ENCODE data around the gene NTNG1.

The NTNG1 gene

GRCh38 chr1:107479865-107480350 lies 339.1 kb downstream of the NTNG1 start:
- WGBS, 2 experiments = 86 to 90% methylated on average over 11 of the region's 11 CpGs
- Histone ChIP-seq H3K36me3 (ENCODE audit: control insufficient read depth, insufficient read depth, low read length) (no peaks in the 10 kb centered on the region), H3K4me1 (ENCODE audit: control insufficient read depth, insufficient read depth, low read length) (no peaks in the 10 kb centered on the region), H3K9me3 (ENCODE audit: control insufficient read depth, low read length) (no peaks in the 10 kb centered on the region), H3K27me3 (ENCODE audit: control insufficient read depth, insufficient read depth, low read length, poor library complexity, severe bottlenecking) (no peaks in the 10 kb centered on the region), H3K27ac (ENCODE audit: insufficient read depth, low read depth, low read length, poor library complexity, severe bottlenecking) (no peak overlapping the region), H3K4me3 (ENCODE audit: insufficient read depth, low read depth, low read length) (no peak overlapping the region)

GRCh38 chr1:107480548-107481415 lies 339.9 kb downstream of the NTNG1 start:
- 93 to 94% methylated on average over 37 of the region's 37 CpGs for WGBS, 2 experiments
- no peak overlapping the region for H3K27ac ChIP-seq (ENCODE audit: insufficient read depth, low read depth, low read length, poor library complexity, severe bottlenecking)
- H3K27me3 ChIP-seq (ENCODE audit: control insufficient read depth, insufficient read depth, low read length, poor library complexity, severe bottlenecking) = no peaks in the 10 kb centered on the region
- no peaks in the 10 kb centered on the region for H3K4me1 ChIP-seq (ENCODE audit: control insufficient read depth, insufficient read depth, low read length)
- no peak overlapping the region for H3K4me3 ChIP-seq (ENCODE audit: insufficient read depth, low read depth, low read length)
- H3K9me3 ChIP-seq (ENCODE audit: control insufficient read depth, low read length) = no peaks in the 10 kb centered on the region
- no peaks in the 10 kb centered on the region for H3K36me3 ChIP-seq (ENCODE audit: control insufficient read depth, insufficient read depth, low read length)

- Histone ChIP-seq H3K4me1 (ENCODE audit: control insufficient read depth, insufficient read depth, low read length) (peaks cover 7% of the 10 kb centered on the region), H3K9me3 (ENCODE audit: control insufficient read depth, low read length) (no peaks in the 10 kb centered on the region), H3K4me3 (ENCODE audit: insufficient read depth, low read depth, low read length) (no peak overlapping the region), H3K36me3 (ENCODE audit: control insufficient read depth, insufficient read depth, low read length) (no peaks in the 10 kb centered on the region), H3K27ac (ENCODE audit: insufficient read depth, low read depth, low read length, poor library complexity, severe bottlenecking) (no peak overlapping the region), H3K27me3 (ENCODE audit: control insufficient read depth, insufficient read depth, low read length, poor library complexity, severe bottlenecking) (no peaks in the 10 kb centered on the region)
- 65 to 77% methylated on average over 3 of the region's 3 CpGs for WGBS, 2 experiments
These were observed 341.0 kb downstream of the NTNG1 start for GRCh38 chr1:107481756-107482384.

GRCh38 chr1:107483949-107484348 lies 343.1 kb downstream of the NTNG1 start:
- H3K27me3 ChIP-seq (ENCODE audit: control insufficient read depth, insufficient read depth, low read length, poor library complexity, severe bottlenecking) = no peaks in the 10 kb centered on the region
- H3K27ac ChIP-seq (ENCODE audit: insufficient read depth, low read depth, low read length, poor library complexity, severe bottlenecking) = no peak overlapping the region
- H3K4me3 ChIP-seq (ENCODE audit: insufficient read depth, low read depth, low read length) = no peak overlapping the region
- H3K9me3 ChIP-seq (ENCODE audit: control insufficient read depth, low read length) = no peaks in the 10 kb centered on the region
- WGBS, 2 experiments = 84 to 97% methylated on average over 3 of the region's 3 CpGs
- H3K36me3 ChIP-seq (ENCODE audit: control insufficient read depth, insufficient read depth, low read length) = no peaks in the 10 kb centered on the region
- peaks cover 7% of the 10 kb centered on the region for H3K4me1 ChIP-seq (ENCODE audit: control insufficient read depth, insufficient read depth, low read length)

- WGBS, 2 experiments = 25 to 39% methylated on average over 1 to 3 of the region's 3 CpGs
These were observed 345.5 kb downstream of the NTNG1 start for GRCh38 chr1:107486349-107486748.

GRCh38 chr1:107487506-107487905 lies 346.7 kb downstream of the NTNG1 start:
- 80 to 90% methylated on average over 2 of the region's 2 CpGs for WGBS, 2 experiments
- no peaks in the 10 kb centered on the region for H3K27me3 ChIP-seq (ENCODE audit: control insufficient read depth, insufficient read depth, low read length, poor library complexity, severe bottlenecking)
- no peaks in the 10 kb centered on the region for H3K9me3 ChIP-seq (ENCODE audit: control insufficient read depth, low read length)
- no peak overlapping the region for H3K4me3 ChIP-seq (ENCODE audit: insufficient read depth, low read depth, low read length)
- peaks cover 7% of the 10 kb centered on the region for H3K4me1 ChIP-seq (ENCODE audit: control insufficient read depth, insufficient read depth, low read length)
- no peak overlapping the region for H3K27ac ChIP-seq (ENCODE audit: insufficient read depth, low read depth, low read length, poor library complexity, severe bottlenecking)
- no peaks in the 10 kb centered on the region for H3K36me3 ChIP-seq (ENCODE audit: control insufficient read depth, insufficient read depth, low read length)

More at GRCh38 chr1:107486349-107486748, 345.5 kb downstream of the NTNG1 start:
- H3K36me3 ChIP-seq (ENCODE audit: control insufficient read depth, insufficient read depth, low read length) = no peaks in the 10 kb centered on the region
- no peaks in the 10 kb centered on the region for H3K9me3 ChIP-seq (ENCODE audit: control insufficient read depth, low read length)
- H3K4me3 ChIP-seq (ENCODE audit: insufficient read depth, low read depth, low read length) = no peak overlapping the region
- no peak overlapping the region for H3K27ac ChIP-seq (ENCODE audit: insufficient read depth, low read depth, low read length, poor library complexity, severe bottlenecking)
- peaks cover 7% of the 10 kb centered on the region for H3K4me1 ChIP-seq (ENCODE audit: control insufficient read depth, insufficient read depth, low read length)
- no peaks in the 10 kb centered on the region for H3K27me3 ChIP-seq (ENCODE audit: control insufficient read depth, insufficient read depth, low read length, poor library complexity, severe bottlenecking)

- Histone ChIP-seq H3K4me1 (ENCODE audit: control insufficient read depth, insufficient read depth, low read length) (no peaks in the 10 kb centered on the region), H3K9me3 (ENCODE audit: control insufficient read depth, low read length) (no peaks in the 10 kb centered on the region), H3K27ac (ENCODE audit: insufficient read depth, low read depth, low read length, poor library complexity, severe bottlenecking) (no peak overlapping the region), H3K36me3 (ENCODE audit: control insufficient read depth, insufficient read depth, low read length) (no peaks in the 10 kb centered on the region), H3K4me3 (ENCODE audit: insufficient read depth, low read depth, low read length) (no peak overlapping the region), H3K27me3 (ENCODE audit: control insufficient read depth, insufficient read depth, low read length, poor library complexity, severe bottlenecking) (no peaks in the 10 kb centered on the region)
- 91 to 96% methylated on average over 4 of the region's 4 CpGs for WGBS, 2 experiments
These were observed 350.7 kb downstream of the NTNG1 start for GRCh38 chr1:107491582-107491981.

GRCh38 chr1:107493111-107493716 lies 352.4 kb downstream of the NTNG1 start:
- Histone ChIP-seq H3K4me3 (ENCODE audit: insufficient read depth, low read depth, low read length) (no peak overlapping the region), H3K27ac (ENCODE audit: insufficient read depth, low read depth, low read length, poor library complexity, severe bottlenecking) (no peak overlapping the region), H3K36me3 (ENCODE audit: control insufficient read depth, insufficient read depth, low read length) (no peaks in the 10 kb centered on the region), H3K27me3 (ENCODE audit: control insufficient read depth, insufficient read depth, low read length, poor library complexity, severe bottlenecking) (no peaks in the 10 kb centered on the region), H3K4me1 (ENCODE audit: control insufficient read depth, insufficient read depth, low read length) (no peaks in the 10 kb centered on the region), H3K9me3 (ENCODE audit: control insufficient read depth, low read length) (no peaks in the 10 kb centered on the region)
- 92 to 98% methylated on average over 4 of the region's 4 CpGs for WGBS, 2 experiments

- no peaks in the 10 kb centered on the region for H3K36me3 ChIP-seq (ENCODE audit: control insufficient read depth, insufficient read depth, low read length)
- H3K27me3 ChIP-seq (ENCODE audit: control insufficient read depth, insufficient read depth, low read length, poor library complexity, severe bottlenecking) = no peaks in the 10 kb centered on the region
- no peaks in the 10 kb centered on the region for H3K9me3 ChIP-seq (ENCODE audit: control insufficient read depth, low read length)
- no peak overlapping the region for H3K4me3 ChIP-seq (ENCODE audit: insufficient read depth, low read depth, low read length)
- H3K4me1 ChIP-seq (ENCODE audit: control insufficient read depth, insufficient read depth, low read length) = no peaks in the 10 kb centered on the region
- 95 to 96% methylated on average over 6 of the region's 6 CpGs for WGBS, 2 experiments
- no peak overlapping the region for H3K27ac ChIP-seq (ENCODE audit: insufficient read depth, low read depth, low read length, poor library complexity, severe bottlenecking)
These were observed 353.2 kb downstream of the NTNG1 start for GRCh38 chr1:107494061-107494460.

GRCh38 chr1:107496002-107496401 lies 355.2 kb downstream of the NTNG1 start:
- H3K4me3 ChIP-seq (ENCODE audit: insufficient read depth, low read depth, low read length) = no peak overlapping the region
- no peaks in the 10 kb centered on the region for H3K4me1 ChIP-seq (ENCODE audit: control insufficient read depth, insufficient read depth, low read length)
- no peaks in the 10 kb centered on the region for H3K36me3 ChIP-seq (ENCODE audit: control insufficient read depth, insufficient read depth, low read length)
- WGBS, 2 experiments = 73 to 76% methylated on average over 1 of the region's 1 CpG
- no peak overlapping the region for H3K27ac ChIP-seq (ENCODE audit: insufficient read depth, low read depth, low read length, poor library complexity, severe bottlenecking)
- no peaks in the 10 kb centered on the region for H3K27me3 ChIP-seq (ENCODE audit: control insufficient read depth, insufficient read depth, low read length, poor library complexity, severe bottlenecking)
- H3K9me3 ChIP-seq (ENCODE audit: control insufficient read depth, low read length) = no peaks in the 10 kb centered on the region

Measured in ectodermal cell (in vitro differentiated cells).